Karpas-422 (cell line): ENCODE measurements around the gene NDUFB8. TPM values are rescaled to one million over a fixed set of nuclear protein-coding genes. Genes with fewer than 3 reads are reported as not detected.

Source experiments
- DNase-seq: peaks from one replicate; pipeline ENCODE4 v3.0.0-alpha.2; 2015
- H2AFZ ChIP-seq: fragments of 200-600 bp; sonication (generic); 2 replicates; pipeline ENCODE4 v1.6.1; 2014; ENCODE audit warnings: antibody characterized with exemption, low read length, mixed read lengths
- H3K27ac ChIP-seq: fragments of 200-600 bp; sonication (generic); 2 replicates; pipeline ENCODE4 v1.5.1; 2014; ENCODE audit warnings: mild to moderate bottlenecking, low read length, moderate library complexity
- H3K27me3 ChIP-seq: fragments of 200-600 bp; sonication (generic); 2 replicates; pipeline ENCODE4 v1.6.1; 2014; ENCODE audit warnings: low read length, mixed read lengths
- H3K36me3 ChIP-seq: fragments of 200-600 bp; sonication (generic); 2 replicates; pipeline ENCODE4 v1.6.1; 2014; ENCODE audit warnings: low read length, mixed read lengths; ENCODE audit not compliant: insufficient read depth
- H3K4me1 ChIP-seq: fragments of 200-600 bp; sonication (generic); 2 replicates; pipeline ENCODE4 v1.6.1; 2014; ENCODE audit warnings: mild to moderate bottlenecking, low read length, mixed read lengths
- H3K4me2 ChIP-seq: fragments of 200-600 bp; sonication (generic); 2 replicates; pipeline ENCODE4 v1.6.1; 2014; ENCODE audit warnings: low read length, low read depth, mild to moderate bottlenecking; ENCODE audit not compliant: poor library complexity, severe bottlenecking
- H3K4me3 ChIP-seq: fragments of 200-600 bp; sonication (generic); 2 replicates; pipeline ENCODE4 v1.5.1; 2014; ENCODE audit warnings: mild to moderate bottlenecking, antibody characterized with exemption, low read length, mixed read lengths
- H3K79me2 ChIP-seq: fragments of 200-600 bp; sonication (generic); 2 replicates; pipeline ENCODE4 v1.6.1; 2014; ENCODE audit warnings: mild to moderate bottlenecking, low read length, mixed read lengths
- H3K9ac ChIP-seq: fragments of 200-600 bp; sonication (generic); 2 replicates; pipeline ENCODE4 v1.6.0; 2014; ENCODE audit warnings: low read length
- H3K9me2 ChIP-seq: fragments of 200-600 bp; sonication (generic), shearing (Covaris generic); replicated peaks from 2 replicates; pipeline ENCODE4 v1.6.0; 2014; ENCODE audit warnings: mild to moderate bottlenecking, low read length, moderate library complexity; ENCODE audit not compliant: insufficient read depth
- H3K9me3 ChIP-seq: fragments of 300-700, 200-600 bp; sonication (generic); 2 replicates; pipeline ENCODE4 v1.6.1; 2014; ENCODE audit warnings: low read length, mixed read lengths
- H4K20me1 ChIP-seq: fragments of 200-600 bp; sonication (generic); 2 replicates; pipeline ENCODE4 v1.6.1; 2014; ENCODE audit warnings: mild to moderate bottlenecking, antibody characterized with exemption, low read length, low read depth; ENCODE audit not compliant: insufficient read depth
- total RNA-seq: library from RNA; depleted of rRNA; stranded (reverse); fragments of >200 nt; shearing (Covaris generic); gene quantifications from 2 replicates; pipeline ENCODE4 v1.2.3, GENCODE V29; 2014; ENCODE audit warnings: low replicate concordance; rRNA removed

Gene NDUFB8
- total RNA-seq, 1 experiment from 2014 or later = 267 TPM

- H3K27me3 ChIP-seq = no peaks in the 10 kb centered on the region
- peak overlapping the region; percentile 63 for H3K4me3 ChIP-seq
- H3K4me1 ChIP-seq = peaks cover 11% of the 10 kb centered on the region
- no peaks in the 10 kb centered on the region for H4K20me1 ChIP-seq
- no peaks in the 10 kb centered on the region for H3K79me2 ChIP-seq
- peak overlapping the region; percentile 28; the same call in 1 of the 2 replicates for H3K9ac ChIP-seq
- no peaks in the 10 kb centered on the region for H3K36me3 ChIP-seq
- peak overlapping the region; percentile 78 for H3K4me2 ChIP-seq
- no peak overlapping the region for H3K27ac ChIP-seq
- H3K9me3 ChIP-seq = no peaks in the 10 kb centered on the region
- no peaks in the 10 kb centered on the region for H3K9me2 ChIP-seq
- peak; percentile 82 for DNase-seq
- H2AFZ ChIP-seq = peak overlapping the region; percentile 53; the same call in 1 of the 2 replicates
These were observed 47.4 kb downstream of the NDUFB8 start for GRCh38 chr10:100482181-100482833.

- no peak overlapping the region for H3K27ac ChIP-seq
- no peaks in the 10 kb centered on the region for H3K36me3 ChIP-seq
- H2AFZ ChIP-seq = peak overlapping the region; percentile 53; the same call in 1 of the 2 replicates
- no peaks in the 10 kb centered on the region for H3K9me2 ChIP-seq
- H3K9me3 ChIP-seq = no peaks in the 10 kb centered on the region
- H3K9ac ChIP-seq = peak overlapping the region; percentile 28; the same call in 1 of the 2 replicates
- H4K20me1 ChIP-seq = no peaks in the 10 kb centered on the region
- H3K4me2 ChIP-seq = peak overlapping the region; percentile 78
- H3K4me3 ChIP-seq = peak overlapping the region; percentile 63
- H3K27me3 ChIP-seq = no peaks in the 10 kb centered on the region
- DNase-seq = peak; percentile 94
- peaks cover 11% of the 10 kb centered on the region for H3K4me1 ChIP-seq
- H3K79me2 ChIP-seq = no peaks in the 10 kb centered on the region
These were observed 48.1 kb downstream of the NDUFB8 start for GRCh38 chr10:100481462-100482081.

GRCh38 chr10:100480002-100480401, 49.7 kb downstream of the NDUFB8 start:
- Histone ChIP-seq H4K20me1 (no peaks in the 10 kb centered on the region), H3K4me2 (no peak overlapping the region), H3K27me3 (no peaks in the 10 kb centered on the region), H3K9ac (no peak overlapping the region), H3K36me3 (no peaks in the 10 kb centered on the region), H2AFZ (no peak overlapping the region), H3K4me1 (peaks cover 11% of the 10 kb centered on the region), H3K4me3 (no peak overlapping the region), H3K9me2 (no peaks in the 10 kb centered on the region), H3K9me3 (no peaks in the 10 kb centered on the region), H3K79me2 (no peaks in the 10 kb centered on the region), H3K27ac (no peak overlapping the region)
- DNase-seq = no peak

- Histone ChIP-seq H3K4me2 (no peak overlapping the region), H3K79me2 (no peaks in the 10 kb centered on the region), H3K9me3 (no peaks in the 10 kb centered on the region), H3K4me1 (peaks cover 11% of the 10 kb centered on the region), H2AFZ (no peak overlapping the region), H4K20me1 (no peaks in the 10 kb centered on the region), H3K27me3 (no peaks in the 10 kb centered on the region), H3K36me3 (no peaks in the 10 kb centered on the region), H3K9me2 (no peaks in the 10 kb centered on the region), H3K9ac (no peak overlapping the region), H3K4me3 (no peak overlapping the region), H3K27ac (no peak overlapping the region)
- no peak for DNase-seq
These were observed 50.6 kb downstream of the NDUFB8 start for GRCh38 chr10:100479037-100479436.

- Histone ChIP-seq H3K36me3 (no peaks in the 10 kb centered on the region), H2AFZ (no peak overlapping the region), H3K4me1 (peaks cover 11% of the 10 kb centered on the region), H3K4me3 (no peak overlapping the region), H4K20me1 (no peaks in the 10 kb centered on the region), H3K27me3 (no peaks in the 10 kb centered on the region), H3K9me2 (no peaks in the 10 kb centered on the region), H3K9me3 (no peaks in the 10 kb centered on the region), H3K79me2 (no peaks in the 10 kb centered on the region), H3K4me2 (no peak overlapping the region), H3K27ac (no peak overlapping the region), H3K9ac (no peak overlapping the region)
- DNase-seq = no peak
These were observed 51.7 kb downstream of the NDUFB8 start for GRCh38 chr10:100477970-100478369.

Other genes with a start within 250 kb of the NDUFB8 start
- gene BLOC1S2, start 243.2 kb downstream of the NDUFB8 start, total RNA-seq = 65.1 and 121 TPM in 2 replicates
- 0.07 and 0.25 TPM in 2 replicates for gene PKD2L1, start 199.6 kb downstream of the NDUFB8 start, total RNA-seq
- gene SCD, start 182.6 kb downstream of the NDUFB8 start, total RNA-seq = 282 and 463 TPM in 2 replicates
- gene WNT8B, start 66.9 kb downstream of the NDUFB8 start, total RNA-seq = not detected in 2 replicates
- 23.6 and 26.6 TPM in 2 replicates for gene SEC31B, start 10.0 kb downstream of the NDUFB8 start, total RNA-seq
- 14.8 and 19.2 TPM in 2 replicates for gene HIF1AN, start 6.1 kb upstream of the NDUFB8 start, total RNA-seq
- gene PAX2, start 215.7 kb upstream of the NDUFB8 start, total RNA-seq = not detected in 2 replicates